ENCODE results near the gene NAA40. TPM values are rescaled to one million over a fixed set of nuclear protein-coding genes. Genes with fewer than 3 reads are reported as not detected.

NAA40 gene
- total RNA-seq, 1 donor from 2014 or later = 21.2 TPM

DNA sequence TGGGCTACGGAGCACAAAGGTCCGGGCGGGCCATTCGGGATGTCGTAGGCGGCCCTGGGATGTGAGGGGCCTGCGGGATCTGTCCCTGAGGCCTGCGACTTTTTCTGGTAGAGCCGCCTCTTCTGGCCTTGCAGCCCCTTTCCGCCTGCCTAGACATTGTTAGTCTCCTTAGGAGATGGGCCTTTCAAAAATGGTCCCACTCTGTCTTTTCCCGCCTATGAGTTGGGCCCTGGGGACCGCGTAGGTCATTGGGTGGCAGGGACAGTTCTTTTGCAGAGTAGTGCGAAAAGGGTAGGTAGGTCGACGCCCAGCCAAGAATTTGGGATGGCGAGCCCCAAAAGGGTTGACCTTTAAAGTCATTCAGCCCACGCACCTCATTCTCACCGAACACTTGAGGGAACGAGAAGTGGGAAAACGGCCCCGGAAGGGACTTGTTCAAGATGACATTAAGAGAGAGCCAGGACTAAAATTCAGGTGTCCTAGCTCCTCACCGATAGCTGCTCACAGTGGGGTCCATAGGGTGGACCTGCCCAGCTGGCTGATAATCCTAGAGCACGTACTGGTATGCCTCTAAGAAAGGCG, 48.2 kb downstream of the NAA40 start:
- FAIRE-seq = no peak
- no peak for DNase-seq (ENCODE audit: low read depth)
- Histone ChIP-seq H4K20me1 (ENCODE audit: insufficient read depth, low read length) (peaks cover 46% of the 10 kb centered on the region), H3K27ac (ENCODE audit: low read depth, low read length) (peak overlapping the region; percentile 72), H2AFZ (ENCODE audit: low read depth, low read length) (peak overlapping the region; percentile 69), H3K4me2 (ENCODE audit: low read length) (peak overlapping the region; percentile 87), H3K36me3 (ENCODE audit: insufficient read depth, low read length) (peaks cover 6% of the 10 kb centered on the region), H3K4me1 (ENCODE audit: insufficient read depth, low read length) (peaks cover 16% of the 10 kb centered on the region), H3K79me2 (ENCODE audit: insufficient read depth, low read length) (peaks cover 50% of the 10 kb centered on the region), H3K4me3 (ENCODE audit: insufficient read depth, low read depth, low read length) (peak overlapping the region; percentile 80), H3K9ac (ENCODE audit: low read length) (peak overlapping the region; percentile 92), H3K27me3 (ENCODE audit: insufficient read depth, low read length) (no peaks in the 10 kb centered on the region), H3K9me3 (ENCODE audit: insufficient read depth, low read depth, low read length) (no peaks in the 10 kb centered on the region)
- H3K4me3 Mint-ChIP-seq (ENCODE audit: unreplicated experiment) = peak overlapping the region; percentile 85
- H3K36me3 Mint-ChIP-seq (ENCODE audit: low read depth, unreplicated experiment) = peaks cover 16% of the 10 kb centered on the region
- TF ChIP-seq EZH2 (IDR thresholded peaks at IDR 0.05; ENCODE audit: insufficient read depth, low read length) = no peak
- TF ChIP-seq, protein P1, sequence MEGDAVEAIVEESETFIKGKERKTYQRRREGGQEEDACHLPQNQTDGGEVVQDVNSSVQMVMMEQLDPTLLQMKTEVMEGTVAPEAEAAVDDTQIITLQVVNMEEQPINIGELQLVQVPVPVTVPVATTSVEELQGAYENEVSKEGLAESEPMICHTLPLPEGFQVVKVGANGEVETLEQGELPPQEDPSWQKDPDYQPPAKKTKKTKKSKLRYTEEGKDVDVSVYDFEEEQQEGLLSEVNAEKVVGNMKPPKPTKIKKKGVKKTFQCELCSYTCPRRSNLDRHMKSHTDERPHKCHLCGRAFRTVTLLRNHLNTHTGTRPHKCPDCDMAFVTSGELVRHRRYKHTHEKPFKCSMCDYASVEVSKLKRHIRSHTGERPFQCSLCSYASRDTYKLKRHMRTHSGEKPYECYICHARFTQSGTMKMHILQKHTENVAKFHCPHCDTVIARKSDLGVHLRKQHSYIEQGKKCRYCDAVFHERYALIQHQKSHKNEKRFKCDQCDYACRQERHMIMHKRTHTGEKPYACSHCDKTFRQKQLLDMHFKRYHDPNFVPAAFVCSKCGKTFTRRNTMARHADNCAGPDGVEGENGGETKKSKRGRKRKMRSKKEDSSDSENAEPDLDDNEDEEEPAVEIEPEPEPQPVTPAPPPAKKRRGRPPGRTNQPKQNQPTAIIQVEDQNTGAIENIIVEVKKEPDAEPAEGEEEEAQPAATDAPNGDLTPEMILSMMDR (IDR thresholded peaks at IDR 0.05; ENCODE audit: insufficient read depth, low read depth, low read length) = no peak
- H3K27ac Mint-ChIP-seq (ENCODE audit: unreplicated experiment) = no peak overlapping the region
- no peaks in the 10 kb centered on the region for H3K27me3 Mint-ChIP-seq (ENCODE audit: low read depth, unreplicated experiment)
- peaks cover 9% of the 10 kb centered on the region for H3K4me1 Mint-ChIP-seq (ENCODE audit: low read depth, unreplicated experiment)
- H3K9me3 Mint-ChIP-seq (ENCODE audit: unreplicated experiment) = no peaks in the 10 kb centered on the region

GRCh38 chr11:63991558-63991957, 52.8 kb downstream of the NAA40 start:
- TF ChIP-seq, protein P1 (IDR thresholded peaks at IDR 0.05; ENCODE audit: insufficient read depth, low read depth, low read length) = no peak
- TF ChIP-seq EZH2 (IDR thresholded peaks at IDR 0.05; ENCODE audit: insufficient read depth, low read length) = no peak
- peaks cover 79% of the 10 kb centered on the region for H4K20me1 ChIP-seq (ENCODE audit: insufficient read depth, low read length)
- peaks cover 47% of the 10 kb centered on the region for H3K79me2 ChIP-seq (ENCODE audit: insufficient read depth, low read length)
- Mint-ChIP-seq H3K27me3 (ENCODE audit: low read depth, unreplicated experiment) (no peaks in the 10 kb centered on the region), H3K36me3 (ENCODE audit: low read depth, unreplicated experiment) (peaks cover 17% of the 10 kb centered on the region), H3K27ac (ENCODE audit: unreplicated experiment) (no peak overlapping the region), H3K4me3 (ENCODE audit: unreplicated experiment) (no peak overlapping the region), H3K4me1 (ENCODE audit: low read depth, unreplicated experiment) (peaks cover 8% of the 10 kb centered on the region), H3K9me3 (ENCODE audit: unreplicated experiment) (no peaks in the 10 kb centered on the region)
- H3K9me3 ChIP-seq (ENCODE audit: insufficient read depth, low read depth, low read length) = no peaks in the 10 kb centered on the region
- no peak for DNase-seq (ENCODE audit: low read depth)
- H2AFZ ChIP-seq (ENCODE audit: low read depth, low read length) = no peak overlapping the region
- no peak overlapping the region for H3K27ac ChIP-seq (ENCODE audit: low read depth, low read length)
- peaks cover 9% of the 10 kb centered on the region for H3K4me1 ChIP-seq (ENCODE audit: insufficient read depth, low read length)
- H3K27me3 ChIP-seq (ENCODE audit: insufficient read depth, low read length) = no peaks in the 10 kb centered on the region
- no peak overlapping the region for H3K4me2 ChIP-seq (ENCODE audit: low read length)
- no peak overlapping the region for H3K9ac ChIP-seq (ENCODE audit: low read length)
- peaks cover 10% of the 10 kb centered on the region for H3K36me3 ChIP-seq (ENCODE audit: insufficient read depth, low read length)
- no peak for FAIRE-seq
- H3K4me3 ChIP-seq (ENCODE audit: insufficient read depth, low read depth, low read length) = no peak overlapping the region

DNA sequence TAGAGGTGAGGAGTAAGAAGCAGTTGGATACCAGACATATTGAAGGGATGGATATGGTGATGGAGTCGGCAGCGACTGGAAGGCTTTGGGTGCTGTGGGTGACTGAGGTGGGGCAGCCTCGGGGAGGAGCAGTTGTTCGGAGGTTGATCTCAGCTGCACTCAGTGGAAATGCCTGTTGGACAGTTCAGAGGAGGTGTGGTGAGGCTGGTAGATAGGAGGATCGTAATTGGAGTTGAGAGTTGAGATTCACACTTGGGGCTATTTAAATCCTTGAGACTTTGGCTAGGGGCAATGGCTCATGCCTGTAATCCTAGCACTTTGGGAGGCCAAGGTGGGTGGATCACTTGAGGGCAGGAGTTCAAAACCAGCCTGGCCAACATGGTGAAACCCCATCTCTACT, 54.3 kb downstream of the NAA40 start:
- H3K27ac Mint-ChIP-seq (ENCODE audit: unreplicated experiment) = peak overlapping the region; percentile 35
- FAIRE-seq = no peak
- H3K4me1 Mint-ChIP-seq (ENCODE audit: low read depth, unreplicated experiment) = peaks cover 3% of the 10 kb centered on the region

More for the DNA sequence above, 54.3 kb downstream of the NAA40 start:
- Histone ChIP-seq H3K9me3 (ENCODE audit: insufficient read depth, low read depth, low read length) (no peaks in the 10 kb centered on the region), H3K36me3 (ENCODE audit: insufficient read depth, low read length) (peaks cover 8% of the 10 kb centered on the region), H2AFZ (ENCODE audit: low read depth, low read length) (no peak overlapping the region), H3K9ac (ENCODE audit: low read length) (no peak overlapping the region), H3K4me1 (ENCODE audit: insufficient read depth, low read length) (no peaks in the 10 kb centered on the region), H3K27ac (ENCODE audit: low read depth, low read length) (no peak overlapping the region), H4K20me1 (ENCODE audit: insufficient read depth, low read length) (peaks cover 82% of the 10 kb centered on the region), H3K4me2 (ENCODE audit: low read length) (no peak overlapping the region), H3K79me2 (ENCODE audit: insufficient read depth, low read length) (peaks cover 31% of the 10 kb centered on the region), H3K27me3 (ENCODE audit: insufficient read depth, low read length) (no peaks in the 10 kb centered on the region), H3K4me3 (ENCODE audit: insufficient read depth, low read depth, low read length) (no peak overlapping the region)
- H3K9me3 Mint-ChIP-seq (ENCODE audit: unreplicated experiment) = no peaks in the 10 kb centered on the region
- TF ChIP-seq, protein P1 (IDR thresholded peaks at IDR 0.05; ENCODE audit: insufficient read depth, low read depth, low read length) = no peak
- TF ChIP-seq EZH2 (IDR thresholded peaks at IDR 0.05; ENCODE audit: insufficient read depth, low read length) = no peak
- DNase-seq (ENCODE audit: low read depth) = no peak
- no peak overlapping the region for H3K4me3 Mint-ChIP-seq (ENCODE audit: unreplicated experiment)
- no peaks in the 10 kb centered on the region for H3K27me3 Mint-ChIP-seq (ENCODE audit: low read depth, unreplicated experiment)
- peaks cover 12% of the 10 kb centered on the region for H3K36me3 Mint-ChIP-seq (ENCODE audit: low read depth, unreplicated experiment)
